Motor neuron (in vitro differentiated cells): Measurements from ENCODE around the gene CTNNA3. TPM values are rescaled to one million over a fixed set of nuclear protein-coding genes. Genes with fewer than 3 reads are reported as not detected.
A peak's percentile ranks its signal among the peaks of the same experiment; 100 is the strongest.

ENCODE experiments used
- ATAC-seq, 8 experiments: fragments of 200-7000 bp; cut with Tn5 transposase; replicated peaks in 6 of 8; 2 replicates each; pipeline ENCODE4 v1.8.0; 2021; ENCODE audit warnings: mild to moderate bottlenecking in 8 of 8, moderate library complexity in 8 of 8
- H3K27ac ChIP-seq, 2 donors: fragments of 250-450 bp; sonication (Bioruptor Pico); 2 replicates each; pipeline ENCODE4 v1.9.0; 2021; ENCODE audit warnings: antibody characterized with exemption in 2 of 2, mild to moderate bottlenecking in 2 of 2, moderate library complexity in 1 of 2
- H3K4me1 ChIP-seq, 2 donors: fragments of 250-450 bp; sonication (Bioruptor Pico); replicated peaks in 1 of 2; 2 replicates each; pipeline ENCODE4 v1.6.1; 2021; ENCODE audit warnings: antibody characterized with exemption in 2 of 2, mild to moderate bottlenecking in 2 of 2, moderate library complexity in 1 of 2
- H3K4me3 ChIP-seq, 5 donors: fragments of 250-450 bp; sonication (Bioruptor Pico); 2 replicates each; pipeline ENCODE4 v1.9.0; 2021; ENCODE audit warnings: antibody characterized with exemption in 5 of 5, mild to moderate bottlenecking in 5 of 5, moderate library complexity in 4 of 5
- WGBS, 10 experiments: fragments of 450-650 bp; shearing (Covaris generic); methylation state at CpG; one replicate each; pipeline ENCODE4 v1.0.0; 2022; 5-methylcytosine and 5-hydroxymethylcytosine counted together
- in situ Hi-C, 9 experiments: fragments of 400-800 bp; cut with MboI; loops; one replicate each; pipeline ENCODE4 v1.15.0; 2021; ENCODE audit warnings: low sequenced_read_pairs in 9 of 9, low pct_unique_long_range_greater_than_20kb in 2 of 9; ENCODE audit not compliant: unreplicated experiment in 9 of 9
- total RNA-seq, 8 experiments: library from RNA; unstranded; fragments of 300-600 nt; gene quantifications; 2 replicates each; pipeline versions ENCODE4 v1.2.3 to v1.2.4, GENCODE V29; 2022

Gene CTNNA3
- total RNA-seq, 8 experiments from 2014 or later, result 0.05 to 4.6 (median 0.48) TPM

DNA sequence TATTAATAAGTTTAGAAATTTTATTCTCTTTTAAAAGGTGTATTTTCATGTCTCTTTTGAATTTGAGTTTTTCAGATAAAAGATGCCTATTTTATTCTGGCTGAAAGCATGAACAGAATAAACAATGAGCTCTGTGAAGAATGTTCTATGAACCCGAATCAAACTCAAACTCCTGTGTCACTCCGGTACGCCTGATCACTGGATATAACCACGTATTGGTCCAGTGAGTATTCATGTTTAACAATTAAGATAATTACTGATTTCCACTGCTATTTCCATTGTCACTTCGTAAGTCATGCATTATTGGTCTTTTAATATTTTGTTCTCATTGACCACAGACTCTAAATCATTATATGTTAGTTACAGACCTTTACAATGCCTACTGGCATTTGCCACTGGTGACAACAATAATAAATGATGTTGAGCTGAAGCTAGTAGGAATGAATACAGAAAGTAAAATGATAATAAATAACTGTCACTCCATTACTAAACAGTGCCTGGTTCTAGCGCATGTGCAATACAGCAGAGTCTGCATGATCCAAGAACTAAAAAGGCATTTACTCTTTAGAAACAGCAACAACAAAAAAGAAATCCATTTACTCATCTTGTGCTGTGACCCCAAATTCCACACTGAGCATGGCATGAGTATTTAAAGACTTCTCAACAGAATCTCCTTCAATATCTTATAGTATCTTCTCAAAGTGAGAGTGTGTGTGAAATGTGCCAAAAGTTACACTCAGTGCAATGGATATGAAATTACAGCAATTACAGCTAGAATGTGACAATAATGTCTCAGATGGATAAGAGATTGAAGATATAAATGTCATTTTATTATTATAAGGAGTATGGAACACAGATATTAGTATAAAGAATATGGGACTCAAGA, 1597.2 kb downstream of the CTNNA3 start:
- no peak overlapping the region for H3K4me3 ChIP-seq
- in situ Hi-C loops, result no loop called here
- H3K27ac ChIP-seq, result no peak overlapping the region
- H3K4me1 ChIP-seq, result peaks cover 13 to 14% of the 10 kb centered on the region in 2 donors
- WGBS, 10 experiments, result 18 to 72% (median 42%) methylated on average over 1 to 6 of the region's 6 CpGs
- ATAC-seq, result peak in 5 of 8 experiments; percentile 77 to 98 (median 88)

DNA sequence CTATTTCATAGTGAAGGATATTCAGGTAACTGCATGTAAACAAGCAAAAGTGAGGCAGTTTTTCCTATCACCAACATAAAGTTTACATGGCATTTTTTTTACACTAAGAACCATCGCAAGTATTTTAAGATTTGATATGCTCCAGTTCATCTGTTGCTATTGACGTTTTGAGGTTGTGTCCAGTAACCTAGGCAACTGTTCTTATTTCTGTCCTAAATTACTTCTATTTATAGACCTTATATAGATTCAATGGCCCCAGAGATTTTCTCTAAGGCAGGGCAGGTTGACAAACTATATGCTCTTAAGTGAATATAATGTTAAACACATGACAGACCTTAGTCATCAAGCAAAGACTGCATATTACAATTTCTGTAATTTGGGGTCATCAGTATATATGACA, 1600.4 kb downstream of the CTNNA3 start:
- Histone ChIP-seq H3K27ac (no peak overlapping the region), H3K4me1 (peaks cover 13 to 14% of the 10 kb centered on the region in 2 donors), H3K4me3 (no peak overlapping the region)
- 33 to 100% (median 62%) methylated on average over 1 to 2 of the region's 2 CpGs; no CpG with 5 or more reads in 1 of the 10 experiments for WGBS, 10 experiments
- in situ Hi-C loops, result no loop called here
- ATAC-seq, result no peak

DNA sequence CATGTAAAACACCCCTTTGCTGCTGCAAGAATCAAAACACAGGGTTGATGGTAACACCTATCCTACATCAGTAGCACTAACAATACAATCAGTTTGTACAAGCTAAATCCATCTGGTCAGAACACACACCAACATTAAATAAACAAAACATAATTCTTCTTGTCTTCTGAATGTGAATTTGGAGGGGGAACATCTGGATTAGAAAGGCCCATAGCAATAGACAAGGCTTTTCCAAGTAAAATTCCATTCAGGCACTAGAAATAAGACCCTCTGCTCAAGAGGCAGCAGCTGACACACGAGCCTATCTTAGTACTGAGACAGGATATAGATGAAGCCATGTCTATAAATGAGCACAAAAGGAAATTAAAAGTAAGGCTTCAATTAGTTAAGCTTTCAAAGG, 1610.1 kb downstream of the CTNNA3 start:
- H3K4me3 ChIP-seq, result no peak overlapping the region
- ATAC-seq, result no peak
- in situ Hi-C loops, result no loop called here

DNA sequence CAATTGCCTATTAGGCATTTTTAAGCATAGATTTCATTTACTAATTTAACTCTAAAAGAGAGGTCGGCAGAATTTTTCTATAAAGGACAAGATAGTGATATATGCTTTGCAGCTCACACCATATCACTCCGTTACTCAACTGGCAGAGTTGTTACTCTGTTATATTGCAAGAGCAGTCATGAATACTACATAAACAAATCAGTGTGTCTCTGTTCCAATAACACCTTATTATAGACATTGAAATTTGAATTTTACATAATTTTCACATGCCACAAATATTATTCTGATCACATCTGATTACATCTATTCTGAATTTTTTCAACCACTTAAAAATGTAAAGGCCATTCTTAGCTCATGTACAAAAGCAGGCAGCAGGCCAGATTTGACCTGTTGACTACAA, 1624.1 kb downstream of the CTNNA3 start:
- no peak overlapping the region for H3K4me3 ChIP-seq
- in situ Hi-C loops, result no loop called here
- no peak overlapping the region for H3K27ac ChIP-seq
- WGBS, 10 experiments, result 0 to 100% (median 14%) methylated on average over 1 to 2 of the region's 2 CpGs; no CpG with 5 or more reads in 4 of the 10 experiments
- H3K4me1 ChIP-seq, result no peaks in the 10 kb centered on the region
- peak in 1 of 8 experiments; percentile 96 for ATAC-seq

More for the DNA sequence above, 1610.1 kb downstream of the CTNNA3 start:
- no peak overlapping the region for H3K27ac ChIP-seq
- H3K4me1 ChIP-seq, result no peaks in the 10 kb centered on the region
- WGBS, 10 experiments, result 0 to 29% (median 20%) methylated on average over 1 of the region's 1 CpG; no CpG with 5 or more reads in 3 of the 10 experiments

DNA sequence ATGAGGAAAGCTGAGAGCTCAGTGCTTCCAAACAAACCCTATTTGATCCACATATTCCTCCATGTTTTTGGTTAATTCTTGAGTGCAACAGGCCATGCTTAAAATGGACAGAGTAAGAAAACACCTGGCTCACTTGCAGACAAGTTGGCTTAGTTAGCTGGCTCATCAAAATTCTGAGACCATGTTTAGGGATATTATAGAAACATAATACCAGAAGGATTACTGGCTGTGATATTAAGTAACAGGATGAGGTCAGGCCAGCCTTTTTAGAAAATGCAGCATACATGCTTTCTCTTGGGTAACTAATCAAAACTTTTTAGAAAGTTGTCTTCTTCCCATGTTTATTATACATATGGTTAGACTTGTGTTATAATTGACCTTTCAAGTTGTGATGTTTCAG, 1637.4 kb downstream of the CTNNA3 start:
- no peak for ATAC-seq
- Histone ChIP-seq H3K27ac (no peak overlapping the region), H3K4me3 (no peak overlapping the region), H3K4me1 (no peaks in the 10 kb centered on the region)
- in situ Hi-C loops, result no loop called here

DNA sequence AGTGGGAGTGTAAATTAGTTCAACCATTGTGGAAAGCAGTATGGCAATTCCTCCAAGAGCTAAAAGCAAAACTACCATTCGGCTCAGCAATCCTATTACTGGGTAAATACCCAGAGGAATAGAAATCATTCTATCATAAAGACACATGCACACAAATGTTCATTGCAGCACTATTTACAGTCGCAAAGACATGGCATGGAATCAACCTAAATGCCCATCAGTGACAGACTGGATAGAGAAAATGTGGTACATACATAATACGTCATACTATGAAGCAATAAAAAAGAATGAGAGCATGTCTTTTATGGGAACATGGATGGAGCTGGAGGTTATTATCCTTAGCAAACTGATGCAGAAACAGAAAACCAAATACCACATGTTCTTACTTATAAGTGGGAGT, 1646.7 kb downstream of the CTNNA3 start:
- ATAC-seq, result no peak
- Histone ChIP-seq H3K27ac (no peak overlapping the region), H3K4me1 (no peaks in the 10 kb centered on the region), H3K4me3 (no peak overlapping the region)
- in situ Hi-C loops, result no loop called here
- WGBS, 10 experiments, result 0 to 100% (median 56%) methylated on average over 1 to 3 of the region's 3 CpGs

DNA sequence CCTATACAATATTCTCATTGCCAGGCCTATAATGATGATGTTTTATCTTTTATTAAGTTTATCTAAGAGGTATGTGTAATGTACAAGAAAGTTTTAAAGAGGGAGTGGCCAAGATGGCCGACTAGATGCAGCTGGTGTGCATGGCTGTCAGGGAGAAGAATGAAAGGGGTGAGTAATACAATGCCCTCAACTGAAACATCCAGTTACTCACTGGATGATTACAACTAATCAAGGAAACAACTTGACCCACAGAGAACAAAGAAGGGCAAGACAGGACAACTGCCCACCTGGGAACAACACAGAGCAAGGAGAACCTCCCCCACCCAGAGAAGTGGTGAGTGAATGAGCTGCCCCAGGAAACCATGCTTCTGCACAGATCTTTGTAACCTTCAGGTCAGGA, 1650.1 kb downstream of the CTNNA3 start:
- in situ Hi-C loops, result no loop called here
- 0 to 88% (median 60%) methylated on average over 1 of the region's 1 CpG; no CpG with 5 or more reads in 5 of the 10 experiments for WGBS, 10 experiments
- Histone ChIP-seq H3K4me1 (peaks cover 0 to 5% of the 10 kb centered on the region in 2 donors), H3K27ac (no peak overlapping the region), H3K4me3 (no peak overlapping the region)
- no peak for ATAC-seq

DNA sequence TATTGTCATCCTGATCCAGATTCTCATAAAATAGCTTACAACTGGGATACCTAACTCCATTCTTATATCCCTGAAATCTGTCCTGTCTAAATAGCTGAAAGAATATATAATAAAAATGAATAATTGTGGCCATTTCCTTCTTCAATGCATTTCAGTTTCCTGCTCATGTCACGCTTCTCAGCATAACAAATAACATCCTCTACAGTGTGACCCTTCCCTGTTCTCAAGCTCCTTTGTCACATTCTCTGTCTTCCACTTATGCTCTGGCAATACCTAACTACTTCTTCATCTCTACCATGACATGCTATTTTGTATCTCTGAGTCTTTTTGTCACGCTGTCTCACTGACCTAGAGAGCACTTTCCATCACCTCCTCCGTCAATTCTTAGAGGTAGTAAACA, 1654.2 kb downstream of the CTNNA3 start:
- WGBS, 10 experiments, result 0 to 72% (median 60%) methylated on average over 1 to 3 of the region's 3 CpGs; no CpG with 5 or more reads in 1 of the 10 experiments
- no peak overlapping the region for H3K4me3 ChIP-seq
- peaks cover 4 to 5% of the 10 kb centered on the region in 2 donors for H3K4me1 ChIP-seq
- in situ Hi-C loops, result no loop called here
- ATAC-seq, result peak in 3 of 8 experiments; percentile 42 to 89 (median 52)
- H3K27ac ChIP-seq, result no peak overlapping the region

DNA sequence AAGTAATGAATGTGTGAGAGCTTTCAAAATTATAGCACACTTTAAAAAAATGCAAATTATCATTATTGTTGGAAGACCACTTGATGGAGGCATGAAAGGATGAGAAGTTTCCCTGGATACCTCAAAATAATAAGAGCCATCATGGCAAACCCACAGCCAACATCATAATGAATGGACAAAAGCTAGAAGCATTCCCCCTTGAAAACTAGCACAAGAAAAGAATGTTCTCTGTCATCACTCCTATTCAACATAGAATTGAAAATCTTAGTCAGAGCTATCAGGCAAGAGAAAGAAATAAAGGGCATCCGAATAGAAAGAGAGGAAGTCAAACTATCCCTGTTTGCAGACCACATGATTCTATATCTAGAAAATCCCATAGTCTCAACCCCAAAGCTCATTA, 1657.4 kb downstream of the CTNNA3 start:
- Histone ChIP-seq H3K4me1 (peaks cover 4 to 5% of the 10 kb centered on the region in 2 donors), H3K27ac (no peak overlapping the region), H3K4me3 (no peak overlapping the region)
- in situ Hi-C loops, result no loop called here
- peak in 4 of 8 experiments; percentile 25 to 79 (median 68) for ATAC-seq
- 0 to 69% (median 11%) methylated on average over 1 of the region's 1 CpG; no CpG with 5 or more reads in 3 of the 10 experiments for WGBS, 10 experiments

DNA sequence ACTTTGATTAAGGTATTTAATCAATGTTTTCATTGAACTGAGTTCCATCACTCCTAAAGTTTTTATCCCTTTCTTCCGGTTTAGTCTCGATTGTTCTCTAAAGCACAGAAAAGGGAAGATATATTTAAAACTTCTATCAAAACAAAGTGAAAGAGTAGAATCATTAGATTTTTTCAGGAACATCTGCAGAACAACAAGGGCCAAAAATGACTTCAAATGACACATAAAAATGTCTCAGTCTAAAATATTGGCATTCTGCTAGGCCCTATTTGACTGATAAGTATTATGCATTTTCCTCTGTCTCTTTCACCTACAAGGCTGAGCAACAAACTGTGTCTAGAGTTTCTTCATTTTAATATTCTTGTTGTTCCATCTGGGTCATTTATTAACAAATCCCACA, 1669.7 kb downstream of the CTNNA3 start:
- no peak for ATAC-seq
- Histone ChIP-seq H3K4me3 (no peak overlapping the region), H3K4me1 (no peaks in the 10 kb centered on the region), H3K27ac (no peak overlapping the region)
- in situ Hi-C loops, result no loop called here
- WGBS, 10 experiments, result 5 to 100% (median 77%) methylated on average over 1 to 2 of the region's 2 CpGs

DNA sequence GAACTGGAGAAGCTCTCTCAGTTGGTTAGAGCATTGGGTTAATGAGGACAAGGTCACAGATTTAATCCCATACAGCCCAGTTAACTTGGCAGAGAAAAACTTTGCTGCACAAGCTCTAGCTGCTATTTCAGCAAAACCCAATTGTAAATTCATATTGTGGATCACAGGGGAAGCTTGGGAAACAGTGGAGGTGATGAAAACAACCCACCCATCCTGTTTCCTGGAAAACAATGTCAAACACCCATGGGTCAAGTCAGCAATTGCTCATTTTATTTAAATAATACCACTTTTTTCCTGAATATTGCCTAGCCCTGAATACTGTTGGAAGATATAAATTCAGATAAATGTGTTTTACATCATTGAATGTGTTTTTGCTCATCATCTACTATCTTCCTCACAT, 1670.8 kb downstream of the CTNNA3 start:
- no peak for ATAC-seq
- in situ Hi-C loops, result no loop called here
- no peaks in the 10 kb centered on the region for H3K4me1 ChIP-seq

DNA sequence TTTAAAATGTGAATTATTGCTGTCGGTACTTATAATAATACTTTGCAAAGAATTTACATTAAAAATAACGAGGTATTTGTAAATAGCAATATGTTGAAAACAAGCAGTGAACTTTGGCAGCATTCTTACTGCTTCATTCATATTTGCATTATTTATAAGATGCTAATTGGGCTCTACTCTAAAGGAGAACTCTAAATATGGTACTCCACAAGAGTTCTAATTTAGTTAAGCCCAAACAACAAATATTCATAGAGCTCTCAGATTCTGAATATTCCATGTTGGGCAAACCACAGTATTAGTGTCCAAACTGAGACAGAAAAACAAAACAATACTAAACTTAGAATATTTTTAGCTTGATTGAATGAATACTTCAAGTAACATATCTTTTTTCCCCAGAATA, 1674.6 kb downstream of the CTNNA3 start:
- no peak overlapping the region for H3K4me3 ChIP-seq
- H3K4me1 ChIP-seq, result no peaks in the 10 kb centered on the region
- in situ Hi-C loops, result no loop called here
- 0 to 100% (median 19%) methylated on average over 1 to 2 of the region's 2 CpGs; no CpG with 5 or more reads in 1 of the 10 experiments for WGBS, 10 experiments
- H3K27ac ChIP-seq, result no peak overlapping the region
- peak in 3 of 8 experiments; percentile 53 to 99 (median 64) for ATAC-seq

More for the DNA sequence above, 1670.8 kb downstream of the CTNNA3 start:
- Histone ChIP-seq H3K4me3 (no peak overlapping the region), H3K27ac (no peak overlapping the region)

DNA sequence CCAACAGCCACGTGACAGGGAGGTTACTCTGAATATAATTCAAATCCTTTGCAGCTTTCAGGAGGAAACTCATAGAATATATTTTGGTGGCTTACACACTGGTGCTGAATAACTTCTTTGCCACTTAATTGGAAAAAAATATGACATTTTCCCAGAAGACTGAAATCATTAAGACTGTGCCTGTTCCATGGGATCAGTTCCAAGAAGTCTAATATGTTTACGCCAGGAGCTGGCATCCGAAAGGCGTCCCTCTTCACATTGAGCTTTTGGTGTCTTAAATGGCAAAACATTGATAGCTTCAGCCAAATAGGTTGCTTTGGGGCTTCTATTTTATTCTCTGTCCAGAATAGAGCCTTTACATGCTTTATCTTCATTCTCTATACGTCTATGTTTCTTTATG, 1687.8 kb downstream of the CTNNA3 start:
- no peak overlapping the region for H3K4me3 ChIP-seq
- WGBS, 10 experiments, result 15 to 98% (median 90%) methylated on average over 3 to 5 of the region's 5 CpGs; no CpG with 5 or more reads in 1 of the 10 experiments
- ATAC-seq, result no peak
- H3K27ac ChIP-seq, result no peak overlapping the region
- in situ Hi-C loops, result no loop called here
- H3K4me1 ChIP-seq, result peaks cover 0 to 8% of the 10 kb centered on the region in 2 donors
